Right atrium auricular region (tissue), 2 donors: ENCODE measurements around the gene RUFY1. TPM values are rescaled to one million over a fixed set of nuclear protein-coding genes. Genes with fewer than 3 reads are reported as not detected.
"Not testable (repeated sequence)": the region's sequence is repeated elsewhere in the genome, so short reads cannot be mapped to it uniquely, and the experiment has no call there.

Experiments
- DNase-seq: peaks from one replicate; pipeline ENCODE4 v3.0.0-alpha.2; 2019; ENCODE audit warnings: low spot score
- H3K27ac ChIP-seq, 2 donors: fragments of 200-600 bp; sonication (generic); 1 replicate in 1 of 2; 2 replicates in 1 of 2; pipeline ENCODE4 v1.5.1; 2016 to 2019
- H3K27me3 ChIP-seq, 2 donors: fragments of 200-600 bp; sonication (generic); one replicate each; pipeline versions ENCODE4 v1.5.1 to v1.6.0; 2017 to 2019
- H3K36me3 ChIP-seq: fragments of 200-600 bp; sonication (generic); one replicate; pipeline ENCODE4 v1.5.1; 2016
- H3K4me1 ChIP-seq, 2 donors: fragments of 200-600 bp; sonication (generic); one replicate each; pipeline versions ENCODE4 v1.5.1 to v1.6.0; 2017 to 2019
- H3K4me3 ChIP-seq, 2 donors: fragments of 200-600 bp; sonication (generic); 1 replicate in 1 of 2; 2 replicates in 1 of 2; pipeline ENCODE4 v1.5.1; 2017 to 2019; ENCODE audit warnings: mild to moderate bottlenecking in 1 of 2, moderate library complexity in 1 of 2
- H3K9me3 ChIP-seq, 2 donors: fragments of 200-600 bp; sonication (generic); one replicate each; pipeline ENCODE4 v1.5.1; 2019
- total RNA-seq, 2 donors: library from RNA; depleted of rRNA; stranded (reverse); fragments of >200 nt; gene quantifications; one replicate each; pipeline ENCODE4 v1.1.0, GENCODE V29; 2016
- TF ChIP-seq, protein P1 (sequence below), 2 donors: fragments of 200-600 bp; sonication (generic); IDR thresholded peaks; one replicate each; pipeline ENCODE4 v1.5.1; 2019; ENCODE audit warnings: antibody characterized with exemption in 2 of 2

Gene RUFY1
- total RNA-seq, 2 donors from 2014 or later: 19.5 to 25.4 TPM

DNA sequence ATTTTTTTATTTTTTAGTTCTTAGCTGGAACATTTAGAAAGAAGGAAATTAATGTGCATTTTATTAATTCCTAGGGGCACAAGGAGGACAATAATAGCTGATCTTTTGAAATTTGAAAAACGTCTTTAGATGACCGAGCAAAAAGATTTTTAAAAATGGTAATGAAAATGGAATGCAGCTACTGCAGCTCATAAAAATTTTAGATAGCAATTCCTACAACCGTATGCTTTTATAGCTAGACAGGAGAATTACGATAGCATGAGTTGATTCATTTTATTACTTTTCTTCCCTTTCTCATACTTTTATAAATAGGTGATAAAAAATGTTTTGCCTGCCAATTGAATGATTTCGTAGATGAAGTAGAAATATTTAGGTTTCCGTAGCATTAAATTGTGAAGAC is 13.7 kb upstream of the RUFY1 start:
- H3K4me3 ChIP-seq: no peak overlapping the region
- TF ChIP-seq, protein P1, sequence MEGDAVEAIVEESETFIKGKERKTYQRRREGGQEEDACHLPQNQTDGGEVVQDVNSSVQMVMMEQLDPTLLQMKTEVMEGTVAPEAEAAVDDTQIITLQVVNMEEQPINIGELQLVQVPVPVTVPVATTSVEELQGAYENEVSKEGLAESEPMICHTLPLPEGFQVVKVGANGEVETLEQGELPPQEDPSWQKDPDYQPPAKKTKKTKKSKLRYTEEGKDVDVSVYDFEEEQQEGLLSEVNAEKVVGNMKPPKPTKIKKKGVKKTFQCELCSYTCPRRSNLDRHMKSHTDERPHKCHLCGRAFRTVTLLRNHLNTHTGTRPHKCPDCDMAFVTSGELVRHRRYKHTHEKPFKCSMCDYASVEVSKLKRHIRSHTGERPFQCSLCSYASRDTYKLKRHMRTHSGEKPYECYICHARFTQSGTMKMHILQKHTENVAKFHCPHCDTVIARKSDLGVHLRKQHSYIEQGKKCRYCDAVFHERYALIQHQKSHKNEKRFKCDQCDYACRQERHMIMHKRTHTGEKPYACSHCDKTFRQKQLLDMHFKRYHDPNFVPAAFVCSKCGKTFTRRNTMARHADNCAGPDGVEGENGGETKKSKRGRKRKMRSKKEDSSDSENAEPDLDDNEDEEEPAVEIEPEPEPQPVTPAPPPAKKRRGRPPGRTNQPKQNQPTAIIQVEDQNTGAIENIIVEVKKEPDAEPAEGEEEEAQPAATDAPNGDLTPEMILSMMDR (IDR thresholded peaks at IDR 0.05): no peak
- H3K27me3 ChIP-seq: no peaks in the 10 kb centered on the region
- H3K36me3 ChIP-seq: no peaks in the 10 kb centered on the region
- no peaks in the 10 kb centered on the region for H3K4me1 ChIP-seq
- no peak overlapping the region for H3K27ac ChIP-seq
- no peak for DNase-seq
- no peaks in the 10 kb centered on the region for H3K9me3 ChIP-seq

DNA sequence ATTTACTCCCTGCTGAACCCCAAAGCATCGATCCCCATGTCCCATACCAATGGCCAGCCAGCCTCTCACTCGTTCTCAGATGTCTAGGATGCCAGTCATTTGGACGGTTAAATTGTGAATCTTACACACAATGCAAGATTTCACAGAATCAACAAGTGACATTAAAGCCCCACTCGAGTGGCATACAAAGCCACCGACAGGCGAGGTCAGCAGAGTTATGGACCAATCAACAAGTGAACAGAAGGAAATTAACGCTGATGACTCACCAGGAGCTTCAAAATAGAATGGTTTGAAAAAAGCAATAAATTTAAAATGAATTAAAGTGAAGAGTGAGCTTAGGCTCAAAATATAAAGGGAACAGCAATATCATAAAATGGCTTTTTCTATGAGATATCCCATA is 8.2 kb upstream of the RUFY1 start:
- Histone ChIP-seq H3K27me3 (no peaks in the 10 kb centered on the region), H3K27ac (no peak overlapping the region), H3K4me1 (no peaks in the 10 kb centered on the region), H3K4me3 (no peak overlapping the region), H3K9me3 (no peaks in the 10 kb centered on the region), H3K36me3 (no peaks in the 10 kb centered on the region)
- no peak for DNase-seq
- TF ChIP-seq, protein P1 (IDR thresholded peaks at IDR 0.05): no peak

DNA sequence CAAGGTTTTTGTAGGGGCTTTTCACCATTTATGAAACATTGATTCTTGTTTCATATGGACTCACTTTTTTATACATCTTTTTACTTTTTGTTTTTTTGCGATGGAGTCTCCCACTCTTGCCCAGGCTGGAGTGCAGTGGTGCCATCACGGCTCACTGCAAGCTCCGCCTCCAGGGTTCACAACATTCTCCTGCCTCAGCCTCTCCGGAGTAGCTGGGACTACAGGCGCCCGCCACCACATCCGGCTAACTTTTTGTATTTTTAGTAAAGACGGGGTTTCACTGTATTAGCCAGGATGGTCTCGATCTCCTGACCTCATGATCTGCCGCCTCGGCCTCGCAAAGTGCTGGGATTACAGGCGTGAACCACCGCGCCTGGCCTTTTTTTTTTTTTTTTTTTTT is 7.1 kb upstream of the RUFY1 start:
- not testable (repeated sequence) for H3K4me1 ChIP-seq, H3K27ac ChIP-seq, H3K4me3 ChIP-seq, H3K36me3 ChIP-seq, DNase-seq, H3K9me3 ChIP-seq, H3K27me3 ChIP-seq

DNA sequence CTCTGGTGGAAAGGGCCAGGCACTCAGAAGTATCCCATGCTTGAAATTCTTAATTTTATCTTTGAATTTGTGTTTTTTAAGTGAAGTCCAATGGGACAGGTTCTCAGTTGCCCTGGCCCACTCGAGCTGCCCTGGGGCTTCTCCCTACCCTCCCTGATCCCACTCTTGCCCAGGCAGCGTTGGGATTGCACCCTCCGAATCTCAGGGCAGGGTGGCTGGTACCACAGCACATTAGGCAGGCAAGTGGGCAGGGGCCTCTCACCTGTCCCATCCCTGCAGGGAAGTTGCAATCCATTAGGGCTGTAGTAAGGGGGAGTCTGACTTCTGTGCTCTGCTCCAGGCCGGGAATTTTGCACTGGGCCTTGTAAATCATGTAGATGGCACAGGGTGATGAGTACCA is 2.7 kb downstream of the RUFY1 start:
- TF ChIP-seq, protein P1 (IDR thresholded peaks at IDR 0.05): no peak
- Histone ChIP-seq H3K27me3 (no peaks in the 10 kb centered on the region), H3K4me3 (no peak overlapping the region), H3K27ac (no peak overlapping the region), H3K4me1 (peaks cover 0 to 31% of the 10 kb centered on the region in 2 donors), H3K9me3 (no peaks in the 10 kb centered on the region), H3K36me3 (no peaks in the 10 kb centered on the region)
- DNase-seq: no peak

DNA sequence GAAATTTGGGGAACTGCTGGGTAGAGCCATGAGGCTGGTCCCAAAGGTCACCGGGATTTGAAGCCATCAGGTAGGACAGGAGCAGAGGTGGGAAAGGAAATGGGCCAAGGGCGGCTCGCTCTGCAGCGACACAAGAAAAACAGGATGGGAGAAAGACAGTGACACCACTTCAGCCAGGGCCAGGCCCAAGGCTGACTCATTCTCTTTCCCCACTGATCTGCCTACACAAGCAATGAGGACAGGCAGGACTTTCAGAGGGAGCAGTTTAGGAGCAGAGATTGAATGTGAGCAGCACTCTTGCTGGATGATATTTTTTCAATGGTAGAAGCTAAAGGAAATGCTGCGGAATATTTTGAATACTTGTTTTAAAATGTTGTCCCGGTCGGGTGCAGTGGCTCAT is 3.5 kb downstream of the RUFY1 start:
- Histone ChIP-seq H3K4me1 (peaks cover 0 to 37% of the 10 kb centered on the region in 2 donors), H3K9me3 (no peaks in the 10 kb centered on the region), H3K27ac (peak overlapping the region in 1 of 2 donors; percentile 23), H3K4me3 (no peak overlapping the region), H3K27me3 (no peaks in the 10 kb centered on the region), H3K36me3 (no peaks in the 10 kb centered on the region)
- TF ChIP-seq, protein P1 (IDR thresholded peaks at IDR 0.05): no peak
- no peak for DNase-seq

DNA sequence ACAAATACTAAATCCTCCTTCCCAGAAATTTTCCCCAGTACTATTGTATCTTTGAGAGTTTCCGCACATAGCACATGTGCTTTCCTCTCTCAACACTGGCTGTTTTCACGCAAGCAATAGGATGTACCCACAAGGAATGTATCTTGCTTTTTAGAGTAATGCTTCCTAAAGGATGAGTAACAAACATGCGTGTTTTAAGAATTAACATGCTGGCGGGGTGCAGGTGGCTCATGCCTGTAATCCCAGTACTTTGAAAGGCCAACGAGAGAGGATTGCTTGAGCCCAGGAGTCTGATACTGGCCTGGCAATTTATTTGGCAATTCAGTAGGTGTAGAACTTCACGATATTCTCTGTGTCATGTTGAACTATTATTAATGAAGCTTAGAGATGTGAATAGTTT is 4.6 kb downstream of the RUFY1 start:
- Histone ChIP-seq H3K27ac (no peak overlapping the region), H3K36me3 (no peaks in the 10 kb centered on the region), H3K9me3 (no peaks in the 10 kb centered on the region), H3K4me1 (peaks cover 0 to 42% of the 10 kb centered on the region in 2 donors), H3K27me3 (no peaks in the 10 kb centered on the region), H3K4me3 (no peak overlapping the region)
- no peak for DNase-seq
- TF ChIP-seq, protein P1 (IDR thresholded peaks at IDR 0.05): no peak

DNA sequence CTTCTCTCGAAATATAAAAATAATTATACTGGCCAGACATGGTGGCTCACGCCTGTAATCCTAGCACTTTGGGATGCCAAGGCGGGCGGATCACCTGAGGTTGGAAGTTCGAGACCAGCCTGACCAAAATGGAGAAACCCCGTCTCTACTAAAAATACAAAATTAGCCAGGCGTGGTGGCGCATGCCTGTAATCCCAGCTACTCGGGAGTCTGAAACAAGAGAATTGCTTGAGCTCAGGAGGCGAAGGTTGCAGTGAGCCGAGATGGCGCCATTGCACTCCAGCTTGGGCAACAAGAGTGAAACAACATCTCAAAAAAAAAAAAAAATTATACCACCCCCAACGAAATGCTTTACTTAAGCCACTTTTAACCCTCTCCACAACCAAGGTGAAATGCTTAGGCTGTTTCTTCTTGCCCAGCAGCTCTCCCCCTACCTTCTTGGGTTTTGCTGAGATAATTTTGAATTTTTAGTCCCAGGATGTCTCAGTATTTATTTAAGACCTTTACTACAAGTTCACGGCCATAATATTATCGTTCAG is 8.0 kb downstream of the RUFY1 start:
- H3K27ac ChIP-seq: peak overlapping the region in 1 of 2 donors; percentile 80
- not testable (repeated sequence) for DNase-seq, H3K9me3 ChIP-seq, H3K27me3 ChIP-seq, H3K4me3 ChIP-seq
- H3K36me3 ChIP-seq: peaks cover 17% of the 10 kb centered on the region
- H3K4me1 ChIP-seq: peaks cover 0 to 26% of the 10 kb centered on the region in 2 donors
